ENCODE results near the gene WASHC4. TPM values are rescaled to one million over a fixed set of nuclear protein-coding genes. Genes with fewer than 3 reads are reported as not detected.
"Not testable (repeated sequence)": the region's sequence is repeated elsewhere in the genome, so short reads cannot be mapped to it uniquely, and the experiment has no call there.

WASHC4 gene
- total RNA-seq, 3 donors from 2014 or later = 21.2 to 25.7 (median 22.7) TPM

- peak within 1 kb of the TSS; percentile 74 for H3K4me3 Mint-ChIP-seq
- peaks cover 5% of the 10 kb centered on the region for H3K9me3 Mint-ChIP-seq
- peaks cover 28% of the 10 kb centered on the region for H3K27me3 Mint-ChIP-seq (ENCODE audit: low read depth)
- peaks cover 7% of the 10 kb centered on the region for H3K4me1 Mint-ChIP-seq (ENCODE audit: low read depth)
- DNase-seq (peak; percentile 27), ATAC-seq (peak; percentile 93 to 95)
- H3K36me3 Mint-ChIP-seq (ENCODE audit: insufficient read depth) = no peaks in the 10 kb centered on the region
Measured at GRCh38 chr12:105084251-105085250, 23.0 kb upstream of the WASHC4 start, which contains the start of gene ALDH1L2. Gene ALDH1L2, minus strand, starts transcription at chr12:105084458. Its CDS starts 22 bp downstream, at chr12:105084436.

- peaks cover 28% of the 10 kb centered on the region for H3K27me3 Mint-ChIP-seq (ENCODE audit: low read depth)
- no peak for ATAC-seq
- peaks cover 7% of the 10 kb centered on the region for H3K4me1 Mint-ChIP-seq (ENCODE audit: low read depth)
- peaks cover 5% of the 10 kb centered on the region for H3K9me3 Mint-ChIP-seq
- no peak for DNase-seq
- H3K36me3 Mint-ChIP-seq (ENCODE audit: insufficient read depth) = no peaks in the 10 kb centered on the region
- peak overlapping the region; percentile 2 for H3K4me3 Mint-ChIP-seq
Measured at GRCh38 chr12:105085501-105085900, 22.0 kb upstream of the WASHC4 start.

- Mint-ChIP-seq H3K4me3 (no peak overlapping the region), H3K9me3 (peaks cover 5% of the 10 kb centered on the region), H3K36me3 (ENCODE audit: insufficient read depth) (no peaks in the 10 kb centered on the region), H3K27me3 (ENCODE audit: low read depth) (peaks cover 14% of the 10 kb centered on the region), H3K4me1 (ENCODE audit: low read depth) (no peaks in the 10 kb centered on the region)
- DNase-seq = no peak
- ATAC-seq = no peak
Measured at GRCh38 chr12:105089817-105090216, 17.7 kb upstream of the WASHC4 start.

GRCh38 chr12:105090361-105090760 is 17.2 kb upstream of the WASHC4 start:
- Mint-ChIP-seq H3K4me1 (ENCODE audit: low read depth) (no peaks in the 10 kb centered on the region), H3K27me3 (ENCODE audit: low read depth) (peaks cover 12% of the 10 kb centered on the region), H3K4me3 (no peak overlapping the region), H3K36me3 (ENCODE audit: insufficient read depth) (no peaks in the 10 kb centered on the region), H3K9me3 (peaks cover 5% of the 10 kb centered on the region)
- ATAC-seq (no peak), DNase-seq (no peak)

GRCh38 chr12:105091476-105092206 is 15.9 kb upstream of the WASHC4 start:
- Mint-ChIP-seq H3K4me3 (no peak overlapping the region), H3K9me3 (peaks cover 7% of the 10 kb centered on the region), H3K4me1 (ENCODE audit: low read depth) (no peaks in the 10 kb centered on the region), H3K27me3 (ENCODE audit: low read depth) (peaks cover 8% of the 10 kb centered on the region), H3K36me3 (ENCODE audit: insufficient read depth) (peaks cover 3% of the 10 kb centered on the region)
- no peak for ATAC-seq
- DNase-seq = no peak

GRCh38 chr12:105092336-105092735 is 15.2 kb upstream of the WASHC4 start:
- Mint-ChIP-seq H3K36me3 (ENCODE audit: insufficient read depth) (peaks cover 3% of the 10 kb centered on the region), H3K4me1 (ENCODE audit: low read depth) (no peaks in the 10 kb centered on the region), H3K4me3 (no peak overlapping the region), H3K27me3 (ENCODE audit: low read depth) (peaks cover 8% of the 10 kb centered on the region), H3K9me3 (peaks cover 7% of the 10 kb centered on the region)
- DNase-seq (no peak), ATAC-seq (no peak)

GRCh38 chr12:105095338-105095737 is 12.2 kb upstream of the WASHC4 start:
- not testable (repeated sequence) for H3K4me1 Mint-ChIP-seq (ENCODE audit: low read depth); DNase-seq; H3K27me3 Mint-ChIP-seq (ENCODE audit: low read depth); H3K36me3 Mint-ChIP-seq (ENCODE audit: insufficient read depth); H3K4me3 Mint-ChIP-seq; ATAC-seq; H3K9me3 Mint-ChIP-seq

- Mint-ChIP-seq H3K9me3 (peaks cover 7% of the 10 kb centered on the region), H3K4me1 (ENCODE audit: low read depth) (no peaks in the 10 kb centered on the region), H3K36me3 (ENCODE audit: insufficient read depth) (peaks cover 3% of the 10 kb centered on the region), H3K27me3 (ENCODE audit: low read depth) (peaks cover 17% of the 10 kb centered on the region), H3K4me3 (no peak overlapping the region)
- ATAC-seq (no peak), DNase-seq (no peak)
Measured at GRCh38 chr12:105099356-105099755, 8.2 kb upstream of the WASHC4 start.

GRCh38 chr12:105100207-105100985 is 7.1 kb upstream of the WASHC4 start:
- Mint-ChIP-seq H3K4me3 (no peak overlapping the region), H3K27me3 (ENCODE audit: low read depth) (peaks cover 19% of the 10 kb centered on the region), H3K36me3 (ENCODE audit: insufficient read depth) (peaks cover 3% of the 10 kb centered on the region), H3K9me3 (peaks cover 7% of the 10 kb centered on the region), H3K4me1 (ENCODE audit: low read depth) (no peaks in the 10 kb centered on the region)
- ATAC-seq (no peak), DNase-seq (no peak)

DNA sequence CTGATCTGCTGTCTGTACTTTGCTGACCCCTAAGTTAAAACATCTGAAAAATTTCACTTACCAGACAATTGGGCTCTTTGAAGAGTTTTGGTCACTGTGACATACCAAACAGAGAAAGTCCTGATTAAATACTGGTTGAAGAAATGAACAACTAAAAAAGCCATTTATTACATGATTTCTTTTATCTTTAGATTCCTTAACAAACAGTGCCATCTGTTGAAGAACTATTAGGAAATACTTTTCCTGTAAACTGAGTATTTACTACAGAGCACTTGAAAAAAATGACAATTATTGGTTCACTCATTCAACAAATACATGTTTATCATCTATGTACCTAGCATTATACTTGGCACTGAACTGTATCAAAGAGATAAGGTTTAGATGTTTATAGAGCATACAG is 6.5 kb upstream of the WASHC4 start:
- peaks cover 3% of the 10 kb centered on the region for H3K36me3 Mint-ChIP-seq (ENCODE audit: insufficient read depth)
- DNase-seq (no peak), ATAC-seq (no peak)
- H3K4me3 Mint-ChIP-seq = no peak overlapping the region
- H3K27me3 Mint-ChIP-seq (ENCODE audit: low read depth) = peaks cover 19% of the 10 kb centered on the region
- H3K9me3 Mint-ChIP-seq = peaks cover 6% of the 10 kb centered on the region
- H3K4me1 Mint-ChIP-seq (ENCODE audit: low read depth) = no peaks in the 10 kb centered on the region

DNA sequence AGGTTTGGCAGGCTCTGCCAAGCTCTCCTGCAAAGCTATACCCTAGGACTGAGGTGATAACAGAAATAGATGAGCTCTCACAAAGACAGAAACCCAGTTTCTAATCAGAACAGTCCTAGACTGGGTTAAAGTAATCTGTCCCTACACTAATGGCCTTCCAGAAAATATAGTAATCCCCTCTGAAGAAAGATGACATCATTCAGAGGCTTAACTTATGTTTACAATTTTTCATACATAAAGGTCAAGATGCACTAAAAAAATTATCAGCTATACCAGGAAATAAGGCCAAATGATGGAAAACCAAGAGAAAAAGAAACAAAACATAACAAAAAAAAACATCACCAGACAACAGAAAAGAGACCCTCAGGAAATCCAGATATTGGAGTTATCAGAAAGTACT is 4.9 kb upstream of the WASHC4 start:
- Mint-ChIP-seq H3K27me3 (ENCODE audit: low read depth) (peaks cover 27% of the 10 kb centered on the region), H3K36me3 (ENCODE audit: insufficient read depth) (no peaks in the 10 kb centered on the region), H3K9me3 (no peaks in the 10 kb centered on the region), H3K4me1 (ENCODE audit: low read depth) (peaks cover 4% of the 10 kb centered on the region), H3K4me3 (no peak overlapping the region)
- ATAC-seq = no peak
- DNase-seq = no peak

DNA sequence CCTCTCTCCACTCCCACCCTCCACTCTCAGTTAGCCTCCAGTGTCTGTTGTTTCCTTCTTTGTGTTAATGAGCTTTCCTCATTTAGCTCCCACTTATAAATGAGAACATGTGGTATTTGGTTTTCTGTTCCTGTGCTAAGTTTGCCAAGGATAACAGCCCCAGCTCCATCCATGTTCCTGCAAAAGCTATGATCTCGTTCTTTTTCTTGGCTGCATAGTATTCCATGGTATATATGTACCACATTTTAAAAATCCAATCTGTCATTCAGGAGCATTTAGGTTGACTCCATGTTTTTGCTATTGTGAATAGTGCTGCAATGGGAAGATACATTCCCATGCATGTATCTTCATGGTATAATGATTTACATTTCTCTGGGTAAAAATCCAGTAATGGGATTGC is 2.8 kb upstream of the WASHC4 start:
- ATAC-seq = no peak
- H3K27me3 Mint-ChIP-seq (ENCODE audit: low read depth) = peaks cover 27% of the 10 kb centered on the region

GRCh38 chr12:105106621-105107020 is 910 bp upstream of the WASHC4 start:
- ATAC-seq (no peak), DNase-seq (no peak)
- peaks cover 25% of the 10 kb centered on the region for H3K4me1 Mint-ChIP-seq (ENCODE audit: low read depth)
- H3K4me3 Mint-ChIP-seq = peak overlapping the region; percentile 94
- no peaks in the 10 kb centered on the region for H3K36me3 Mint-ChIP-seq (ENCODE audit: insufficient read depth)
- peaks cover 23% of the 10 kb centered on the region for H3K27me3 Mint-ChIP-seq (ENCODE audit: low read depth)
- no peaks in the 10 kb centered on the region for H3K9me3 Mint-ChIP-seq

More for the DNA sequence above, 2.8 kb upstream of the WASHC4 start:
- Mint-ChIP-seq H3K4me3 (no peak overlapping the region), H3K9me3 (no peaks in the 10 kb centered on the region), H3K4me1 (ENCODE audit: low read depth) (peaks cover 16% of the 10 kb centered on the region), H3K36me3 (ENCODE audit: insufficient read depth) (no peaks in the 10 kb centered on the region)
- no peak for DNase-seq

DNA sequence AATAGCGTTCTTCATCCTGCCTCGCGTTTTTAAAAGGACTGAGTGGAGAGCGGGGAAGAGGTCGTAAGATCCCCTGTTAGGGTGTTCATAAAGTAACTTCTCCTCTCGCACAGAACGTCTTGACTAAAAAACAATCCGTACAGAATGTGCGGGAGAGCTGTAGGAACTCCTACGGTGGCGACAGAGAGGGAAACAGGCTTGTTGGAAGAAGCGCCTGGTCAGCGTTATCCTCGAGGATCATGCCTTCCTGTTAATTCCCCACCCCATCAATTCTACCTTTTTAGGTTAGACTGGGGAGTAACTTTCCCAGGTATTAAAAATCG is 399 bp upstream of the WASHC4 start:
- H3K27me3 Mint-ChIP-seq (ENCODE audit: low read depth) = peaks cover 21% of the 10 kb centered on the region
- peak; percentile 5 to 13 for ATAC-seq
- no peaks in the 10 kb centered on the region for H3K9me3 Mint-ChIP-seq
- H3K36me3 Mint-ChIP-seq (ENCODE audit: insufficient read depth) = peaks cover 4% of the 10 kb centered on the region
- peaks cover 28% of the 10 kb centered on the region for H3K4me1 Mint-ChIP-seq (ENCODE audit: low read depth)
- H3K4me3 Mint-ChIP-seq = peak overlapping the region; percentile 94
- no peak for DNase-seq

Measured in activated T-cell treated with anti-CD3 and anti-CD28 coated beads, Interleukin-2, amount 50 U/mL, for 4 hours (primary cell).